Measurements from ENCODE around the gene VPS13A. TPM values are rescaled to one million over a fixed set of nuclear protein-coding genes. Genes with fewer than 3 reads are reported as not detected.
A peak's percentile ranks its signal among the peaks of the same experiment; 100 is the strongest.
"Not testable (repeated sequence)": the region's sequence is repeated elsewhere in the genome, so short reads cannot be mapped to it uniquely, and the experiment has no call there.

Gene VPS13A
- total RNA-seq, 1 experiment from 2014 or later: 9.9 TPM

GRCh38 chr9:77293949-77294348, 116.6 kb downstream of the VPS13A start:
- DNase-seq (ENCODE audit: low read depth): no peak

GRCh38 chr9:77304543-77304942, 127.2 kb downstream of the VPS13A start:
- no peak for DNase-seq (ENCODE audit: low read depth)

- DNase-seq (ENCODE audit: low read depth): no peak
Measured at GRCh38 chr9:77305622-77306400, 128.5 kb downstream of the VPS13A start.

GRCh38 chr9:77307166-77307565, 129.8 kb downstream of the VPS13A start:
- DNase-seq (ENCODE audit: low read depth): no peak

- DNase-seq (ENCODE audit: low read depth): no peak
Measured at GRCh38 chr9:77316058-77316457, 138.7 kb downstream of the VPS13A start.

GRCh38 chr9:77325058-77325457, 147.7 kb downstream of the VPS13A start:
- DNase-seq (ENCODE audit: low read depth): no peak

GRCh38 chr9:77328102-77328501, 150.8 kb downstream of the VPS13A start:
- no peak for DNase-seq (ENCODE audit: low read depth)

GRCh38 chr9:77370064-77370463, 192.7 kb downstream of the VPS13A start:
- DNase-seq (ENCODE audit: low read depth): no peak

- DNase-seq (ENCODE audit: low read depth): peak; percentile 13
Measured at GRCh38 chr9:77374266-77374665, 196.9 kb downstream of the VPS13A start.

- no peak for DNase-seq (ENCODE audit: low read depth)
Measured at GRCh38 chr9:77375956-77376532, 198.7 kb downstream of the VPS13A start.

- peak; percentile 68 for DNase-seq (ENCODE audit: low read depth)
Measured at GRCh38 chr9:77384406-77384805, 207.1 kb downstream of the VPS13A start.

GRCh38 chr9:77386187-77386586, 208.9 kb downstream of the VPS13A start:
- DNase-seq (ENCODE audit: low read depth): no peak

GRCh38 chr9:77391834-77392233, 214.5 kb downstream of the VPS13A start:
- no peak for DNase-seq (ENCODE audit: low read depth)

- DNase-seq (ENCODE audit: low read depth): no peak
Measured at GRCh38 chr9:77392328-77392727, 215.0 kb downstream of the VPS13A start.

- DNase-seq (ENCODE audit: low read depth): peak; percentile 52
Measured at GRCh38 chr9:77398581-77398980, 221.2 kb downstream of the VPS13A start.

- no peak for DNase-seq (ENCODE audit: low read depth)
Measured at GRCh38 chr9:77399964-77400363, 222.6 kb downstream of the VPS13A start.

- no peak for DNase-seq (ENCODE audit: low read depth)
Measured at GRCh38 chr9:77402286-77402685, 225.0 kb downstream of the VPS13A start.

GRCh38 chr9:77403239-77403638, 225.9 kb downstream of the VPS13A start:
- no peak for DNase-seq (ENCODE audit: low read depth)

GRCh38 chr9:77408521-77408920, 231.2 kb downstream of the VPS13A start:
- not testable (repeated sequence) for DNase-seq (ENCODE audit: low read depth)

GRCh38 chr9:77417566-77417965, 240.2 kb downstream of the VPS13A start:
- DNase-seq (ENCODE audit: low read depth): peak; percentile 66

- no peak for DNase-seq (ENCODE audit: low read depth)
Measured at GRCh38 chr9:77418226-77418625, 240.9 kb downstream of the VPS13A start.

- no peak for DNase-seq (ENCODE audit: low read depth)
Measured at GRCh38 chr9:77420641-77421040, 243.3 kb downstream of the VPS13A start.

Measured in HT1080 (cell line).